Cerebellar nuclear complex (tissue), 1 donor: Measurements from ENCODE around the gene ADGRG6.
"Not testable (repeated sequence)": the region's sequence is repeated elsewhere in the genome, so short reads cannot be mapped to it uniquely, and the experiment has no call there.

Experiments used
- DNase-seq, 2 experiments: peaks; one replicate each; lab custom pipeline; 2025; lab: John Stamatoyannopoulos, UW

ADGRG6 gene

GRCh38 chr6:142411145-142411544 is 109.3 kb downstream of the ADGRG6 start:
- DNase-seq: no peak

GRCh38 chr6:142412241-142412640 is 110.4 kb downstream of the ADGRG6 start:
- DNase-seq: no peak

- no peak for DNase-seq
Measured at GRCh38 chr6:142412658-142413057, 110.9 kb downstream of the ADGRG6 start.

GRCh38 chr6:142413111-142413510 is 111.3 kb downstream of the ADGRG6 start:
- no peak for DNase-seq

- DNase-seq: no peak
Measured at GRCh38 chr6:142414462-142415250, 112.8 kb downstream of the ADGRG6 start.

GRCh38 chr6:142416179-142416578 is 114.4 kb downstream of the ADGRG6 start:
- no peak for DNase-seq

GRCh38 chr6:142416686-142417085 is 114.9 kb downstream of the ADGRG6 start:
- no peak for DNase-seq

- DNase-seq: no peak
Measured at GRCh38 chr6:142417331-142417750, 115.5 kb downstream of the ADGRG6 start.

- DNase-seq: no peak
Measured at GRCh38 chr6:142419071-142419470, 117.3 kb downstream of the ADGRG6 start.

- no peak for DNase-seq
Measured at GRCh38 chr6:142420802-142421201, 119.0 kb downstream of the ADGRG6 start.

GRCh38 chr6:142421285-142422117 is 119.7 kb downstream of the ADGRG6 start:
- DNase-seq: no peak

GRCh38 chr6:142426444-142427132 is 124.8 kb downstream of the ADGRG6 start:
- DNase-seq: not testable (repeated sequence)

GRCh38 chr6:142428468-142428867 is 126.7 kb downstream of the ADGRG6 start:
- not testable (repeated sequence) for DNase-seq

- DNase-seq: no peak
Measured at GRCh38 chr6:142429195-142429594, 127.4 kb downstream of the ADGRG6 start.

- no peak for DNase-seq
Measured at GRCh38 chr6:142433419-142433818, 131.6 kb downstream of the ADGRG6 start.

- no peak for DNase-seq
Measured at GRCh38 chr6:142438898-142439297, 137.1 kb downstream of the ADGRG6 start.

- DNase-seq: no peak
Measured at GRCh38 chr6:142440600-142441293, 138.9 kb downstream of the ADGRG6 start.

- DNase-seq: no peak
Measured at GRCh38 chr6:142441716-142442115, 139.9 kb downstream of the ADGRG6 start.

- no peak for DNase-seq
Measured at GRCh38 chr6:142443102-142443501, 141.3 kb downstream of the ADGRG6 start.

- no peak for DNase-seq
Measured at GRCh38 chr6:142443532-142443931, 141.7 kb downstream of the ADGRG6 start.

- no peak for DNase-seq
Measured at GRCh38 chr6:142444376-142444775, 142.6 kb downstream of the ADGRG6 start.

- no peak for DNase-seq
Measured at GRCh38 chr6:142444881-142445301, 143.1 kb downstream of the ADGRG6 start.
